HTR-8/SVneo (cell line): ENCODE data around the gene MAP3K14.

ENCODE experiments used
- DNase-seq: peaks from one replicate; pipeline ENCODE4 v3.0.0; 2011; ENCODE audit warnings: low spot score, mixed read lengths; ENCODE audit not compliant: insufficient read length
- FAIRE-seq: peaks from 2 replicates; lab custom pipeline; 2011; peaks lifted over from hg19 to GRCh38; lab: Jason Lieb, UNC

Gene MAP3K14

GRCh38 chr17:45228763-45229539, 87.9 kb downstream of the MAP3K14 start:
- peak; percentile 97 for DNase-seq
- peak; percentile 93 for FAIRE-seq

GRCh38 chr17:45227926-45228762, 88.7 kb downstream of the MAP3K14 start:
- FAIRE-seq (peak; percentile 81), DNase-seq (no peak)

DNA sequence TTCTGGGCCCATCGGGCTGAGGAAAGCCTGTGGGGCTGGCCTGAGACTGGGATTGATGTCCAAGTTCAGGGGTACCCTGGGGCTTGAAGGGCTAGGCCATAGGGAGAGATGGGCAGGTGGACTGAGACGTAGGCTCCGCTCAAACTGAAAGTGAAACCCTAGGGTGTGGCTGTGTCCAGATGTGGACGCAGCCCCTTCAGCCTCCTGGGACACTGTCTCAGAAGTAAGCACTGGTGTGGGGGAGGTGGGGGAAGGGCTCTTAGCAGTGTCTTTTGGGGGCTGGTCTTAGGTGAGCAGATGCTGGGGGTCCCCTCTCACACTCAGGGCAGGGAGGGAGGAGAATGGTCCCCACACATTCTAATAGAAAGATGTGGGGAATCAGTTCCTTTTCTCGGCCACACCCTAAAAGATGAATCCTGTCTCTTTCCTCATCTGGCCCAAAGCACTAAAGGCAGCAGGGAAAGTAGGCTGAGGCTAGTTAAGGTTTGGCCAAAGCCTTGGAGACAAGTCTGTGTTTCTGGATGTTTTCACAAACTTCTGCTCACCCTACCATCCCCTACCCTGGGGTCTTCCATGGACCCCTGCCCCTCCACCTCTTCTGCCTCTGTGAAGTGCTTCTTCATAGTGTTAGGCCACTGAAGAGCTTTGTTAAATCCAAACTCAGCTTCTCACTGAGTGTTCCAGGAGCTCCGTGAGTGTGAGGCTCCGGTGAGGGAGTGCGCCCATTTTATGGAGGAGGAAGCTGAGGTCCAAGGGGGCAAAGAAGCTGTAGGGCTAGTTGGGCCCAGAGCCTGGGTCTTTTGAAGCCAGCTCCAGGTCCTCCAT, 89.5 kb downstream of the MAP3K14 start:
- DNase-seq (no peak), FAIRE-seq (no peak)

DNA sequence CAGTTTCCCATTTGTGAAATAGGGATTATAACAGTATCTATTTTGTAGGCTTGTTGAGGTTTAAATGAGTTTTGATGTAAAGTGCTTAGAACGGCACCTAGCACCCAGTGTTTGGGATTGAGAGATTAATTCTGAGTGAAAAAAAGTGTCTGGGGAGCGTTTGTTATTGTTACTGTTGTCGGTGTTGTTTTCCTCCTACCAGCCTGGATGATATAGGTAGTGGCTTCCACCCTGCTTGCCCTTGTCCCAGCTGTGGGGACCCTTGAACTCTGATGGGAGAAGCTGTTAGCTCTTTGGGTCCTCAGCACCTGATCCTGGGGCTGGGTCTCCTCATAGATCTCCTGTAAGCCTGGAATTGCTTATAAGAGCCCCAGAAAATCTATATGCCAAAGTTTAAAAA, 90.2 kb downstream of the MAP3K14 start:
- DNase-seq (no peak), FAIRE-seq (no peak)

DNA sequence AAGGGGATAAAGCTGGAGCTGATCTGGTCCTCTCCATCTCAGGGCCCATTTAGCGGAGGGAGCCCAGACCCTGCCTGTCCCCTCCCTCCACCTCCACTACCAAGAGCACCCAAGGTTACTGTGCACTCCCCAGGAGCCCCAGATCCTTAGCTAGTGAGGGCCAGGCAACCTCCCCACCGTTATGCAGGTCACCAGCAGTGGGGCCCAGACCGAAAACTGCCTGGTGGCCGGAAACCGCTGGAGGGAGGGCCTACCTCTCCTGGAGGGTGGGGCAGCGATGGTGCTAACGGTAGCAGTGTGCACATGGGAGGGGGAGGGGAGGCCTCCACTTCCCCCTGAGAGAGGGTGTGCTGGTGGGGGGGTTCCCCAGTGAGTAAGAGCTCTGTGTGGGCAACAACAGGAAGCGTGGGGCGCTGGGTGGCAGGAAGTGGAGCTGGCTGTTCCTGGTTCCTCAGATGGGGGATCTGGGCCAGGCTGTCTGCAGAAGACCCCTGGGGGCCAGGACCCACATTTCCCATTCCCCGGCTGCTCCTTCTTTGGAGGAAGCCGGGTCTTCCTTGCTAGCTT, 90.8 kb downstream of the MAP3K14 start:
- FAIRE-seq: no peak
- DNase-seq: no peak

GRCh38 chr17:45225051-45225700, 91.6 kb downstream of the MAP3K14 start:
- DNase-seq (peak; percentile 52), FAIRE-seq (peak; percentile 74)

- FAIRE-seq (no peak), DNase-seq (no peak)
Measured at GRCh38 chr17:45224671-45225050, 92.2 kb downstream of the MAP3K14 start.

- FAIRE-seq (no peak), DNase-seq (no peak)
Measured at GRCh38 chr17:45223539-45224528, 93.0 kb downstream of the MAP3K14 start.

- FAIRE-seq (no peak), DNase-seq (no peak)
Measured at GRCh38 chr17:45222996-45223538, 93.8 kb downstream of the MAP3K14 start.

- no peak for DNase-seq
- FAIRE-seq: no peak
Measured at GRCh38 chr17:45222289-45222995, 94.4 kb downstream of the MAP3K14 start.

DNA sequence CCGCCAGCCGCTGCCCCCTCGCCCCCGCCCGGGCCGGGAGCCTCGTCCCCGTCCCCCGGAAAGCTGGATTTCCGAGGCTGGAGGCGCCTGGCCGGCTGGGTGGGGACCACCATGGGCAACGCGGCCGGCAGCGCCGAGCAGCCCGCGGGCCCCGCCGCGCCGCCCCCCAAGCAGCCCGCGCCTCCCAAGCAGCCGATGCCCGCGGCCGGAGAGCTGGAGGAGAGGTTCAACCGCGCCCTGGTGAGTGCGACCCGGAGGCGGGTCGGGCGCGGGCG, 94.9 kb downstream of the MAP3K14 start:
- no peak for FAIRE-seq
- DNase-seq: no peak

DNA sequence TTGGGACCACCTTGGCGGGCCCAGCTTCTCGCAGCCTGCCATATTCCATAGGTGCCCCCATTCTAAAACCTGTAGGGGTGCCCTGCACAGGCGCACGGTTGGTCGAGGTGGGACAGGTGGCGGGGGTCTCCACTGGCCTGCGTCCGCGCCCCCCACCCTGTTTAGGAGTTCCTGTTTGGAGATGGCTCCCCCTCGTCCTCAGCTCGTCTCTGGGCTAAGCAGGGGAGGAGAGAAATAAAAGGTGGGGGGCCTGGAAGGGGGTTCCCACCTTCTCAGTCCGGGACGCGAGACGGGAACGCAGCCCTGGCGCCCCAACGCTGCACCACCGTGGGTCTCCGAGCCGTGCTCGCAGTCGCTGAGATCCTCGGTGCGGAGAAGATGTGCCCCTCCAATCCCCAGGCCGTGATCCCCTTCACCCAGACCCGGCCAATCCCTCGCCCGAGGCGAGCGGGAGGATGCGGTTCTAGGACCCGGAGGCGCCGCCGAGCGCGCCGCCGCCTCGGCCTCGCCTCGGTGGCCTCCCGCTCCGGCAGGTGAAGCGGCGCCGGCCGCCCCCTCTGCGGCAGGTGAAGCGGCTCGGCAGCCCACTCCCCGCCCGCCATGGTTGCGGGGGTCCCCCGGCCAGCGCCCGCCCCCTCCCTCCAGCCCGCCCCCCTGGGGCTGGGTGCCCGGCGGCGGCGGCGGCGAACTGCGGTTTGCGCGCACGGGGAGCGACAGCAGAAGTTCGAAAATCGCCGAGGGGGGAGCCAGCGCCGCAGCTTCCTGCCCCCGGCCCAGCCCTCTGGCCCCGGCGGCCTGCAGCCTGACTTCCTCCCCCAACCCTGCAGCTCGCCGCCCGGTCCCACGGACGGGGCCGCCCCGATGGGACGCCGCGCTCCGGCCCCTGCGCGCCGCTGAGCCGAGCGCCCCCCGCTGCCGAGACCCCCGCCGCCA, 95.5 kb downstream of the MAP3K14 start, which contains the start of gene FMNL1:
Gene FMNL1 (plus strand): TSS at position 805 of the 933 bp plus-strand sequence. CDS start 240 bp downstream, outside the sequence.
- DNase-seq: no peak
- FAIRE-seq: peak; percentile 51

DNA sequence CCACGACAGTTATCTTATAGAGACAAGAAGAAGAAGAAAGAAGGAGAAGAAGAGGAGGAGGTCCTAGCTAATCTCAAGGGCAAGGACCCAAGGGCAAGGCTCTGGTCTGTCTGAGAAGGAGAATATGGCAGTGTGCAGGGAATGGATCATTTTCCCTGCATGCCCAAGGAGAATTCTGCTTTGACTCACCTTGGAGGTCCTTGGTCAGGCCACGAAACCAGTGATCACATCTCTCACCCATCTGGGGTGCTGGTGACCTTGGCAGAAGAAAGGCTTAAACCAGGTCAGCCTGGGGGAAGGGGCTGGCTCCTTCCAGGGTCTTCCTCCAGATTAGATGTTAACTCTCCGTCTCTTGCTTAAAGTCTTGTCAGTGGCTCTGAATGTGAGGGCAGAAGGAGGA, 96.7 kb downstream of the MAP3K14 start:
- no peak for FAIRE-seq
- no peak for DNase-seq

DNA sequence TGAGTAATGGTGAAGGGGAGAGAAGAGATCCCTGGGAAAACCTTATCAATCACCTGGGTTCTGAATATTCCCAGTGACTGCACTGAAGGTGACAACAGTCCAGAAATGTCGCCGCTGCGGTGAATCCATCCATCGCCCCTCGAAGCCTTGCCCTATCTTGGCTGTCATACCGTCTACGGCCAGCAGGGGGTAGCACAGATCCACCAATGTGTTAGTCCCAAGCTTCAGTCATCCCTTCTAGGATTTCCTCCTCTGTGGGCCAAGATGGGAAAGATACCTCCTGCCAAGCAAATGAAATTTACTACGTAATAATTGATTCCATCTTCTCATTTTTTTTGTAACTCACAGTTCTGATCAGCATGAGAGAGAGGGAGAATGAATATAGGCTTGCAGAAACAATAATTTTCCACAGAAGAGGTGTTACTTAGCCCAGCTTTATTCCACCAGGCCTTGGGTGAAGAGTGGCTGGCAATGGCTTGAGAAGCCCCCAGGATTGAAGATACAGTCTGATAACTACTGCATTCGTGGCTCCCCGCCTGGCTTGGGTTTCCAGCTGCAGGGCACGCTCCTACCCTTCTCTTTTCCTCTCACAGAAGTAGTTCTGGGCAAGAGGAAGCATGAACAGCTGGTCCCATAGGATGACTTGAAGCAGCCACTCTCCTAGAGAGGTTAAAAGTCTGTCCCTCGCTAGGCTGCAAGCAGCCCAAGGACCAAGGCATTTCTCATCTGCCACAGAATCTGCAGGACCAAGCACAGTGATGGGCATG, 97.7 kb downstream of the MAP3K14 start:
- DNase-seq (peak; percentile 92), FAIRE-seq (peak; percentile 99)
